Activated B cell treated with CpG ODN at 0.5 μM for 24 hours (primary cell): ENCODE measurements around the gene HOXA5. TPM values are rescaled to one million over a fixed set of nuclear protein-coding genes. Genes with fewer than 3 reads are reported as not detected.
A peak's percentile ranks its signal among the peaks of the same experiment; 100 is the strongest.

Experiments used
- ATAC-seq: fragments of 200-7000 bp; cut with Tn5 transposase; one replicate; pipeline ENCODE4 v1.10.0; 2021; ENCODE audit warnings: low read depth, mild to moderate bottlenecking, moderate library complexity
- CTCF ChIA-PET: fragments of 350-600 bp; sonication (Branson Sonifier 250); formaldehyde crosslinking; loops from one replicate; lab custom pipeline; 2021; ENCODE audit warnings: antibody characterized with exemption; lab: Charles Lee
- POLR2A ChIA-PET: fragments of 350-600 bp; sonication (Branson Sonifier 250); formaldehyde crosslinking; loops from one replicate; lab custom pipeline; 2021; ENCODE audit warnings: antibody characterized with exemption; lab: Charles Lee
- DNase-seq: peaks from one replicate; pipeline ENCODE4 v3.0.0; 2022
- H3K27ac Mint-ChIP-seq: one replicate; pipeline ENCODE4 v1.8.0; 2020; ENCODE audit warnings: mixed read lengths
- H3K27me3 Mint-ChIP-seq: one replicate; pipeline ENCODE4 v1.8.0; 2021; ENCODE audit warnings: mixed read lengths
- H3K36me3 Mint-ChIP-seq: one replicate; pipeline ENCODE4 v1.8.0; 2021; ENCODE audit warnings: low read depth, mixed read lengths
- H3K4me1 Mint-ChIP-seq: one replicate; pipeline ENCODE4 v1.8.0; 2021; ENCODE audit warnings: mixed read lengths
- H3K4me3 Mint-ChIP-seq: one replicate; pipeline ENCODE4 v1.8.0; 2020; ENCODE audit warnings: mild to moderate bottlenecking, mixed read lengths
- H3K9me3 Mint-ChIP-seq: one replicate; pipeline ENCODE4 v1.8.0; 2020; ENCODE audit warnings: mixed read lengths
- CTCF ChIP-seq: fragments of 200-600 bp; IDR thresholded peaks from one replicate; pipeline ENCODE4 v1.8.0; 2022; ENCODE audit warnings: antibody characterized with exemption, mild to moderate bottlenecking
- intact Hi-C: fragments of 100-400 bp; cut with micrococcal nuclease; formaldehyde crosslinking; loops from one replicate; pipeline ENCODE4 v1.15.1; 2024
- total RNA-seq: library from RNA; stranded (reverse); gene quantifications from 2 replicates; pipeline ENCODE4 v1.2.3, GENCODE V29; 2022

HOXA5 gene
- total RNA-seq, 1 donor from 2014 or later, result not detected

- Mint-ChIP-seq H3K27ac (no peak overlapping the region), H3K36me3 (no peaks in the 10 kb centered on the region), H3K27me3 (peaks cover 49% of the 10 kb centered on the region), H3K9me3 (no peaks in the 10 kb centered on the region), H3K4me3 (no peak overlapping the region), H3K4me1 (peaks cover 19% of the 10 kb centered on the region)
- DNase-seq (no peak), ATAC-seq (no peak)
- intact Hi-C loops, result no loop called here
- POLR2A ChIA-PET, result interaction anchor here (0.9 kb wide), 1 partner anchor 288 kb away, joined by 3 read pairs; no protein-coding TSS in a partner anchor
- TF ChIP-seq CTCF, result no peak
- CTCF ChIA-PET, result interaction anchor here (1.4 kb wide), 1 partner anchor 287 kb away, joined by 3 read pairs; no protein-coding TSS in a partner anchor
Measured at GRCh38 chr7:27143950-27144780, 684 bp upstream of the HOXA5 start.

- intact Hi-C loops, result no loop called here
- no peak for DNase-seq
- peaks cover 44% of the 10 kb centered on the region for H3K27me3 Mint-ChIP-seq
- H3K4me3 Mint-ChIP-seq, result peak overlapping the region; percentile 38
- CTCF ChIA-PET, result no interaction called here
- H3K36me3 Mint-ChIP-seq, result no peaks in the 10 kb centered on the region
- no peak for TF ChIP-seq CTCF
- H3K4me1 Mint-ChIP-seq, result peaks cover 10% of the 10 kb centered on the region
- ATAC-seq, result no peak
- no peaks in the 10 kb centered on the region for H3K9me3 Mint-ChIP-seq
- no peak overlapping the region for H3K27ac Mint-ChIP-seq
- POLR2A ChIA-PET, result interaction anchor here (1.0 kb wide), 1 partner anchor 47 kb away, joined by 3 read pairs; the partner anchor contains the start of gene HOXA1
Measured at GRCh38 chr7:27142580-27143022, 880 bp downstream of the HOXA5 start.

GRCh38 chr7:27141923-27142579 lies 1.4 kb downstream of the HOXA5 start:
- peaks cover 8% of the 10 kb centered on the region for H3K4me1 Mint-ChIP-seq
- ATAC-seq (no peak), DNase-seq (no peak)
- TF ChIP-seq CTCF, result no peak
- no peak overlapping the region for H3K27ac Mint-ChIP-seq
- POLR2A ChIA-PET, result interaction anchor here (1.0 kb wide), 1 partner anchor 46 kb away, joined by 3 read pairs; the partner anchor contains the start of gene HOXA1
- no peaks in the 10 kb centered on the region for H3K36me3 Mint-ChIP-seq
- CTCF ChIA-PET, result no interaction called here
- peaks cover 43% of the 10 kb centered on the region for H3K27me3 Mint-ChIP-seq
- H3K4me3 Mint-ChIP-seq, result no peak overlapping the region
- intact Hi-C loops, result no loop called here
- no peaks in the 10 kb centered on the region for H3K9me3 Mint-ChIP-seq

- no peak overlapping the region for H3K4me3 Mint-ChIP-seq
- intact Hi-C loops, result no loop called here
- CTCF ChIA-PET, result no interaction called here
- no peak for TF ChIP-seq CTCF
- H3K9me3 Mint-ChIP-seq, result no peaks in the 10 kb centered on the region
- ATAC-seq (no peak), DNase-seq (no peak)
- peaks cover 40% of the 10 kb centered on the region for H3K27me3 Mint-ChIP-seq
- H3K4me1 Mint-ChIP-seq, result peaks cover 5% of the 10 kb centered on the region
- POLR2A ChIA-PET, result interaction anchor here (1.0 kb wide), 1 partner anchor 45 kb away, joined by 3 read pairs; the partner anchor contains the start of gene HOXA1
- no peak overlapping the region for H3K27ac Mint-ChIP-seq
- H3K36me3 Mint-ChIP-seq, result no peaks in the 10 kb centered on the region
Measured at GRCh38 chr7:27141137-27141922, 2.2 kb downstream of the HOXA5 start.
